HG02970 (cell line): ENCODE results near the gene C1orf159.
"Not testable (repeated sequence)": the region's sequence is repeated elsewhere in the genome, so short reads cannot be mapped to it uniquely, and the experiment has no call there.

ENCODE experiments used
- ATAC-seq: cut with Tn5 transposase; IDR thresholded peaks from one replicate; pipeline ENCODE4 v1.9.1; 2021; ENCODE audit warnings: mild to moderate bottlenecking, moderate library complexity, moderate number of reproducible peaks; ENCODE audit not compliant: unreplicated experiment, low FRiP score

The C1orf159 gene

DNA sequence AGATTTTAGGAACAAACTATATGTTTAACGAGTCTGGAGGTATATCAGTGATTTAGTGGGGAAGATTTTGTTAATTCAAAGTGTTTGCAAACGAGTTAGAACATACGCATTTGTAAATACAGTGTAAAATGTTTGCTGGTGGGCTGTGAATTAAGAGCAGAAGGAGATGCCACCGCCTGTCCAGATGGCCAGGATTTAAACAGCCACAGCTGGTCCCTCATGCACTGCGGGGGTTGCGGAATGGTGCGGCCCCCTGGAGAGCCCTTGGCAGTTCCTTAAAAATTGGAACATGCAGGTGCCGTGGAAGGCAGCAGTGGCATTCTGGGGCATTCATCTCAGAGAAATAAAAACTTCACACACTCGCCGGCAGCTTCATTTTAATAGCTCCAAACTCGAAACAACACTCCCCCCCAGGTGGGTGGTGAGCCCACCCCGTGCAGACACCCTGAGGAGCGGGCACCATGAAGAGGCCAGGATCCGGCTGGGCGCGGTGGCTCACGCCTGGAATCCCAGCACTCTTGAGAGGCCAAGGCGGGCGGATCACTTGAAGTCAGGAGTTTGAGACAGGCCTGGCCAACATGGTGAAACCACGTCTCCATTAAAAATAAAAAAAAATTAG is 3.5 kb upstream of the C1orf159 start:
- ATAC-seq, result no peak

- ATAC-seq, result no peak
Observed at GRCh38 chr1:1118876-1119220, 3.0 kb upstream of the C1orf159 start.

DNA sequence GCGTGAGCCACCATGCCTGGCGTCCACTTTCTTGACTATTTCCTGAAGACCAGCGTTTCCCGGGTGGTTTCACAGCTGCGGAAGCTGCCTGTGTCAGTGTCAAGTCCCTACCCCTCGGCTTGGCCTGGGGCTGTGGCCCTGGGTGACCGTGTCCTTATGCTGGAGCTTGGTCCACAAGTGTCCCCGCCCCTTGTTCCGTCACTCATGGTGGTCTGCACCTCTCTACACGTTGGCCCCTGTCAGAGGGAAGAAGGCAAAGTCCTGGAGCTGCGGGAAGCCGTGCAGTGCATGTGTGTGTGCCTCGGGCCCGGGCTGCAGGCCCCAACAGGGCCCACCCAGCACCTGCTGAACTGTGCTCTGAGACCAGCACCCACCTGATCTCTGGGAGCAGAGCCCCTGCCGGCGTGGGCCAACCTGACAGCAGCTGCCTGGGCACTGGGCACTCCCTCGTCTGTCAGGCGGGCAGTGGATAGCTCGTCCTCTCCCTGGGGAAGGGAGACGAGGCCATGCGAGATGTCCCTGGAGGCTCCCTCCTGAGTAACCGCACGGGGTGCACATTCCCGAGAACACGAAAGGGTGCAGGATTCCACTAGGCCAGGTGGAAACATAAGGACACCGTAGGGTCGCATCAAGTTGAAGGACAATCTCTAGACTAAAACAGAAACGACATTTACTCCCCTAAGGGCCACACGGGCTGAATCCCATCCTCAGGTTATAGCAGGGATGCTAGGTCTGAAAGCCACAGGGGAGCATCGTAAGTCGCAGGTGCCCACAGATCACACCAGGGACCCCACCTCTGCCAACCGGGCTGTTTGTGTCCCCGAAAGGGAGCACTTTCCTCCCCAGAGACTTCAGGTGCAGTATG is 2.4 kb upstream of the C1orf159 start:
- ATAC-seq, result no peak

- ATAC-seq, result no peak
Observed at GRCh38 chr1:1117469-1117831, 1.6 kb upstream of the C1orf159 start.

DNA sequence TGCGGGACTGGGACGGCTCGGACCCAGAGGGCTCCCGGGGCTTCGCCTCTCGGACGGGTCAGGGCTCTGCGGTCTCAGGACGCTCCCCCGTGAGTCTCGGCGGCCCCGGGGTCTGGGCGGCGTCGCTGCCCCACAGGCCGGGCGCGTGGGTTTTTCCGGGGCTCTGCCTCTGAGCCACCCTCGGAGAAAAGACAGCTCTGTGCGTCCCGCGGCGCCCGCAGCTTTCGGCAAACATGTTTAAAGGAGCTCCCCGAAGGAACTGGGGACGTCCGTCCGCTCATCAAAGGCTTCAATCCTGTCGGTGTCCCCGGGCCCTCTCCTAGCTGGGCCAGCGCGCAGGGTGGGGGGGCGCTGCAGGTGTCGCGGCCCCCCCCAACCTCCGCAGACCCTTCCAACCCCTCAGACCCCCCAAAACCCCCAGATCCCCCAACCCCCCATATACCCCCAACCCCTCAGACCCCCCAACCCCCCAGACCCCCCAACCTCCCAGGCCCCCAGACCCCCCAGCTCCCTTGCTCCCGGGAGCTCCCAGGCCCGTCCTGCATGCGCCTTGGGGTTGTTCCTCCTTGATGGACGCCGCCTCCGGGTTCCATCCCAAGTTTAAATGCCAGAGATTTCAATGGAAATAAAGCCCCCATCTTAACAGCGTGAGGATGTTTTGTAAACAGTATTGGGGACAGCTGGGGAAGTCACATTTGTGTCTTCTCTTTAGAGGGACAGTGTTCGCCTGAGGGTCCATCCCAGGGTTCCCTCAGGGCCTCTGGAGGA is 996 bp upstream of the C1orf159 start:
- ATAC-seq, result no peak

DNA sequence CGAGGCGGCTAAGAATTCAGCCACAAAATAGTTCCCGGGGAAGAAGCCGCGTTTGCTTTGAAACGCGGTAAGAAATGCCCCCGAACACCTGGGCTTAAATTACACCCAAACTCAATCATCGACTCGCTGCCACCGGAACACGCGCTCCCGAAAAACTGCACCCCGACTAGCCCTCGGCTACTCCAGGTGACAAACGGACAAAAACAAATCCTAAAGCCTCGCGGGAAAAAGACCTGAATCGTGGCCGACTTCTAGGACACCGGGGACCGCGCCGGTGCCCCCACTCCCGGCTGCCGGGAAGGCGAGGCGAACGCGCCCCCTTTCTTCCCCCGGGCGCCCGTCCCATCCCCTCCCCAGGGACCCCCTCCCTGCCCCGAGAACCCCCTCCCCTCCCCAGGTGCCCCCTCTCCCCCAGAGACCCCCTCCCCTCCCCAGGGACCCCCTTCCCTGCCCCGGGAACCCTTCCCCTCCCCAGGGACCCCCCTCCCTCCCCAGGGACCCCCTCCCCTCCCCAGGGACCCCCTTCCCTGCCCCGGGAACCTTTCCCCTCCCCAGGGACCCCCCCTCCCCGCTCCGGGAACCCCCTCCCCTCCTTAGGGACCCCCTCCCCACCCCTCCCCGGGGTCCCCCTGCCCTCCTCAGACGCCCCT is 628 bp downstream of the C1orf159 start:
- no peak for ATAC-seq

DNA sequence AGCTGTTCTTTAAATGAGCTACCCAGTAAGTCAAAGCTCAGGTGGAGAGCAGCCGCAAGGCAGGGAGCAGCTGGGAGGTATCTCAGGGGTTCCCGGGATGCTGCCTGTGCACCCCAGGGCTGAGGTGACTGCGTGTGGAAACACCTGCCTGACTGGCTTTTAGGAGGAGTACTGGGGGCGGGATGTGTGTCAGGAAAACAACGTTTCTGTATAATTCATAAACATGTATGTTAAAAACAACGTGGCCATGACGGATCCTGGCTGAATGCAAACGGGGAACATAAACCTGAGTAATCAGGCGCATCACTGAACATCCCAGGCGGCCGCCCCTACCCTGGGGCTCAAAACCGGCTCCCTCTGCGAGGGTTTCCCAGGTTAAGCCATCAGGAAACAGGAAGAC is 1.5 kb downstream of the C1orf159 start:
- no peak for ATAC-seq

GRCh38 chr1:1112237-1112985 is 3.5 kb downstream of the C1orf159 start:
- ATAC-seq, result no peak

DNA sequence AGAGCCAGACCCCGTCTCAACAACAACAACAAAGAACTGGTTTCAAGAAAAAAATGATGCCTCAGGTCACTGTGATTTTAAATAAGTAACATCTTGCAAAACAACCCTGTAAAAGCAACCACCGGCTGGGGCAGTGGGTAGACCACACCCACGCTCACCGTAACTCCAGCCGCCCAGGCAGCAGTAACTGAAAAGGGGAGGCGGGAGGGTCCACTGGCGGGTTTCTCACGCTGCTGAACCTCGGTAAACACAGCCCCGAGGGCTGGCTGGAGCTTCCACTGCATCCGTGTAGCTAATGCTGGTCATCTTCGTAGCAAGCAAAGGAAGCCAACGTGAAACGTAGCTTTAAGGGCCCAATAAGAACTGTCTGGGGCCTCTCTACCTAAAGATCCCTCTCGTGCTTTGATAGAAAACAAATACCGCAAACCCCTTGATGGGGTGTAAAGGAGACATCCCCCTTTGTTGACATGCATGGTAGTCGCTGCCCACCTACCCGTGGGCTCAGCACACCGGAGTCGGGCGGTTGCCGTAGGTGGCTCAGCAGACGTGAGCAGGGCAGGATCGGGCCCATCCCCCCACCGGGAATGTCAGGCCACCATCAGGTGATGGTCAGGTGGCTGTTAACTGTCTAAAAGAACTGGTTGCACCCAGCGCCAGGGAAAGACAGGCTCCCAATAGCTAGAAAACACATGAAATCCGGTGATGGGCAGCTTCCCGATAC is 4.2 kb downstream of the C1orf159 start:
- no peak for ATAC-seq

- no peak for ATAC-seq
Observed at GRCh38 chr1:1110561-1110971, 5.3 kb downstream of the C1orf159 start.

DNA sequence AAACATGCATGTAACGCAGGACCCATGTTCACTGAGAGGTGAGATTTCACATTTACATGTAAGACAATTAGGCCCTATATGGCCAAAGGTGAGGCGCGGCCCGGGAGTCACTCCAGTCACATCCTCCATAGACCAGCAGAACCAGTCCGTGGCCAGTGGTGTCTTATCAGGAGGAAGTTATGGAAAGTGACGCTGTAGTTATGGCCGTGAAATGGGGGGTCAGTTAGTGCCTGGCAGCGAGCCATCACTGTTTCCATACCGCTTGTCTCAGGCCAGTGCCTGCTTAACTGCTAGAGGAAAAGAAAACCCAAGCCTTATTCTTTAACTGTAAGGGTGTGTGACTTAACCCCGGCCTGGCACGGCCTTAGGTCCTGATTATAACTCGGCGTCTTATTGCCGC is 6.1 kb downstream of the C1orf159 start:
- ATAC-seq, result no peak

GRCh38 chr1:1106510-1107221 is 9.2 kb downstream of the C1orf159 start:
- ATAC-seq, result no peak

DNA sequence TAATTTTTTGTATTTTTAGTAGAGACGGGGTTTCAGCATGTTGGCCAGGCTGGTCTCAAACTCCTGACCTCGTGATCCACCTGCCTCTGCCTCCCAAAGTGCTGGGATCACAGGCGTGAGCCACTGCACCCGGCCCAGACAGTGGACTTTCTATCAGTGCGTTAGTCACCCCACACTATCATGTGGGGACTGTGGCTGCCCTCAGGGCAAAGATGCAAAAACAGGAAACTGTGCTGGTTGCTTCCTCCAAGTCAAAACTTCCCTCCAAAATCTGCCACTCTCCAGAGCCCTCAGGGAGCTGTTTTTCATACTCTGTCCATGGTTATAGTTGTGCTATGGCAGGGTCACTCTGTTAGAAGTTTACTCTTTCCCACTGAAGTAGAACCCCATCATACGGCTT is 11.7 kb downstream of the C1orf159 start:
- ATAC-seq, result not testable (repeated sequence)

- no peak for ATAC-seq
Observed at GRCh38 chr1:1101503-1101902, 14.4 kb downstream of the C1orf159 start.

GRCh38 chr1:1100296-1100695 is 15.6 kb downstream of the C1orf159 start:
- no peak for ATAC-seq

DNA sequence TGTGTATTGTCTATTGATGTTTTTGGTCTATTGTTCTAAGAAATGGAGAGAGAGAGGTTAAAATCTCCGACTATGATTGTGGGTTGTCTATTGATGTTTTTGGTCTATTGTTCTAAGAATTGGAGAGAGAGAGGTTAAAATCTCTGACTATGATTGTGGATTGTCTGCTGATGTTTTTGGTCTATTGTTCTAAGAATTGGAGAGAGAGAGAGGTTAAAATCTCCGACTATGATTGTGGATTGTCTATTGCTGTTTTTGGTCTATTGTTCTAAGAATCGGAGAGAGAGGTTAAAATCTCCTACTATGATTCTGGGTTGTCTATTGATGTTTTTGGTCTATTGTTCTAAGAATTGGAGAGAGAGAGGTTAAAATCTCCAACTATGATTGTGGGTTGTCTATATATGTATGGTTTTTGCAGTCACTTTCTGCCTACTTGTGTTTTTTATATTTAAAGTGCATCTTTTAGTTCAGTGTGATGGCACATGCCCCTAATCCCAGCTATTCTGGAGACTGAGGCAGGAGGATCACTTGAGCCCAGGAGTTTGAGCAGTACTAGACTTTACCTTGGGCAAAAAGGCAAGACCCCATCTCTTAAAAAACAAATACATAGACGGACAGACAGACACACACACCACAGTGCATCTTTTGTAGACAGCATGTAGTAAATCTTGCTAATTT is 16.2 kb downstream of the C1orf159 start:
- no peak for ATAC-seq

- no peak for ATAC-seq
Observed at GRCh38 chr1:1098681-1099421, 17.0 kb downstream of the C1orf159 start.

DNA sequence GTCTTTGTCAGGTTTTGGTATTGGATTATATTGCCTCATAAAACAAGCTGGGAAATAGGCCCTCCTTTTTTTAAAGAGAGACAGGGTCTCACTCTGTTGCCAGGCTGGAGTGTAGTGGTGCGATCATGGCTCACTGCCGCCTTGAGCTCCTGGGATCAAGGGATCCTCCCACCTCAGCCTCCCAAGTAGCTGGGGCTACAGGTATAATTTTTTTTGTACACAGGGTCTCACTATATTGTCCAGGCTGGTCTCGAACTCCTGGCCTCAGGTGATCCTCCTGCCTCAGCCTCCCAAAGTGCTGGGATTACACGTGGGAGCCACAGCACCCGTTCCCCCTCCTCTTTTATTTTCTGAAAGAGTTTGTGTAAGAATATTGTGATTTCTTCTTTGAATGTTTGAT is 19.8 kb downstream of the C1orf159 start:
- ATAC-seq, result not testable (repeated sequence)
